ENCODE measurements around the gene CIT.

CIT gene

GRCh38 chr12:119807380-119807779 lies 69.7 kb downstream of the CIT start:
- H3K36me3 Mint-ChIP-seq: peaks cover 3% of the 10 kb centered on the region

GRCh38 chr12:119804011-119804641 lies 73.0 kb downstream of the CIT start:
- Mint-ChIP-seq H3K27me3 (no peaks in the 10 kb centered on the region), H3K9me3 (peaks cover 2% of the 10 kb centered on the region), H3K4me3 (no peak overlapping the region), H3K36me3 (peaks cover 3% of the 10 kb centered on the region), H3K27ac (no peak overlapping the region), H3K4me1 (peaks cover 3% of the 10 kb centered on the region)
- DNase-seq (ENCODE audit: low spot score in 2 of 2) (no peak), ATAC-seq (ENCODE audit: low read depth) (no peak)

More at GRCh38 chr12:119807380-119807779, 69.7 kb downstream of the CIT start:
- Mint-ChIP-seq H3K27me3 (no peaks in the 10 kb centered on the region), H3K27ac (no peak overlapping the region), H3K4me1 (peaks cover 4% of the 10 kb centered on the region), H3K4me3 (no peak overlapping the region), H3K9me3 (peaks cover 2% of the 10 kb centered on the region)
- DNase-seq (ENCODE audit: low spot score in 2 of 2): no peak
- ATAC-seq (ENCODE audit: low read depth): no peak

DNA sequence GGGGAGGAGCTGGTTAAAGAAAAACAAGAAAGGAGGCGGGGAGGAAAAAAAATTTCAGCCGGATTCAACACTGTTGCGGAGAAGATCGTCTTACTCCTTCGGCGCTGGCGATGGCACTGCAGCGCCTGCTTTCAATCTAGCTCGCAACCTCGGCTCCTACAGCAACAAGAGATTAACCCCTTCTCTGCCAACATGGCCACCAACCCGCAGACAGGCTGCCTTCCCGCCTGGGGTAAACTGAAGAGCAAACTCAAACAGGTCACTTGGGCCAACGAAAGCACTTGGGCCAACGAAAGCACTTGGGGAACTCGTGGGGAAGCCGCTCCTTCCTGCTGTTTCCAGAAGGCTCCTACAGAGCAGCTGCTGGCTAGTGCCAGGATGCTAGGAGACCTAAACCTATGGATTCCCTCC lies 73.7 kb downstream of the CIT start:
- DNase-seq (ENCODE audit: low spot score in 2 of 2): no peak
- H3K9me3 Mint-ChIP-seq: peaks cover 2% of the 10 kb centered on the region
- no peak overlapping the region for H3K4me3 Mint-ChIP-seq
- ATAC-seq (ENCODE audit: low read depth): no peak
- H3K36me3 Mint-ChIP-seq: peaks cover 3% of the 10 kb centered on the region
- H3K27ac Mint-ChIP-seq: no peak overlapping the region
- no peaks in the 10 kb centered on the region for H3K4me1 Mint-ChIP-seq
- H3K27me3 Mint-ChIP-seq: no peaks in the 10 kb centered on the region

- Mint-ChIP-seq H3K36me3 (peaks cover 3% of the 10 kb centered on the region), H3K9me3 (peaks cover 2% of the 10 kb centered on the region), H3K27me3 (no peaks in the 10 kb centered on the region), H3K4me3 (no peak overlapping the region), H3K27ac (no peak overlapping the region), H3K4me1 (no peaks in the 10 kb centered on the region)
- DNase-seq (ENCODE audit: low spot score in 2 of 2): no peak
- no peak for ATAC-seq (ENCODE audit: low read depth)
These were observed 74.6 kb downstream of the CIT start for GRCh38 chr12:119802472-119802871.

GRCh38 chr12:119797090-119797489 lies 80.0 kb downstream of the CIT start:
- no peaks in the 10 kb centered on the region for H3K4me1 Mint-ChIP-seq
- no peak overlapping the region for H3K4me3 Mint-ChIP-seq
- no peaks in the 10 kb centered on the region for H3K27me3 Mint-ChIP-seq
- H3K27ac Mint-ChIP-seq: no peak overlapping the region
- H3K36me3 Mint-ChIP-seq: peaks cover 2% of the 10 kb centered on the region
- ATAC-seq (ENCODE audit: low read depth): no peak
- no peaks in the 10 kb centered on the region for H3K9me3 Mint-ChIP-seq
- DNase-seq (ENCODE audit: low spot score in 2 of 2): no peak

DNA sequence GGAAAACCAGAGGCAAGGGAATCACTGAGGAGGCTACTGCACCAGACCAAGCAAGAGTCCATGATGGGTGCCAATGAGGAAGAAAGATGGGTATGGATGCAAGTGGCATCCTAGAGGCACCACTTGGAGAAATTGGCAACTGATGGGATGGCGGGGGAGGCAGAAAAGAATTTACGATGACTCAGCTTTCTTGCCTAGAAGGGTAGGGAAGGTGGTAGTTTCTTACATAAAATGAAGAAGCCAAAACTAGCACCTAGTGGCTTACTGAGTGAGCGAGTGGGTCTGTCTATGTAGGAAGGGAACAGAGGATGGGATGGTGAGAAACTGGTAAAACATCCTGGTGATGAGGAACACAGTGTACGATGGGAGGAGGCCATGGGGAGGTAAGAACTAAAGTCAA lies 80.8 kb downstream of the CIT start:
- no peak for ATAC-seq (ENCODE audit: low read depth)
- H3K27ac Mint-ChIP-seq: no peak overlapping the region
- no peak overlapping the region for H3K4me3 Mint-ChIP-seq
- H3K27me3 Mint-ChIP-seq: no peaks in the 10 kb centered on the region
- no peaks in the 10 kb centered on the region for H3K4me1 Mint-ChIP-seq
- peaks cover 2% of the 10 kb centered on the region for H3K36me3 Mint-ChIP-seq
- no peaks in the 10 kb centered on the region for H3K9me3 Mint-ChIP-seq
- no peak for DNase-seq (ENCODE audit: low spot score in 2 of 2)

DNA sequence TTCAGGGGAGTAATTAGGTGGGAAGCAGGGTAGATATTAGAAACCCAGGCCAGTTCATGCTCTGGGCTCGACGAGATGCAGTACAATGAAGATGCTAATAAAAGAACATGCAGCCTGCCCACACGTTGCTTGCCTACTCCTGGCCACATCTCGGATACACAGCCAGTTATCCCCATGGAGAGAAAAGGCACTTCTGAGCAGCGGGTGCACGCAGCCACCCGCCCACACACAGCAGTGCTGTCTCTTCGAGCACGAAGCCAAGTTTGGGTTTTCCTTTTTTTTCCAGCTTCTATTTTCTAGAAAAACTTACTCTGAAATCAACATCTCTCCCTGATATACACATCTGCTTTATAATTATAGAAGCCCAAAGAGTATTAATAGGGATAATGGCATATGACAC lies 85.7 kb downstream of the CIT start:
- ATAC-seq (ENCODE audit: low read depth) (no peak), DNase-seq (ENCODE audit: low spot score in 2 of 2) (no peak)
- Mint-ChIP-seq H3K27me3 (no peaks in the 10 kb centered on the region), H3K4me1 (no peaks in the 10 kb centered on the region), H3K27ac (no peak overlapping the region), H3K36me3 (peaks cover 2% of the 10 kb centered on the region), H3K4me3 (no peak overlapping the region), H3K9me3 (no peaks in the 10 kb centered on the region)

DNA sequence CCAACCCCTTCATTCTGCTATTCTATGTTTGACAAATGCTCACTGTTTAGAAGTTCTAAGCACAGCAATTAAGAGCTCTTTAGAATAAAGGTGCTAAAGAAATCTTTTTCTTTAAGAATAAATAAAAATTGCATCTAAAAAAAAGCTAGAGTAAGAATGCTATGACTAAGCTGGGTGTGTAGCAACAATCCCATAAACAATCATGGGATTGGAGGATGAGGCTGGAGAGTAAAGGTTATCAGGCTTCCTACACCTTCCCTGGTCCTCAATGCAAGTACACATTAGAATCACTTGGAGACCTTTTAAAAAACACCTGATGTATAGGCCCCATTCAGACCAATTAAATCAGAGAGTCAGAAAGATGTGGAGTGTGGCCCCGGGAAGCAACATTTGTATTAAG lies 88.3 kb downstream of the CIT start:
- Mint-ChIP-seq H3K4me1 (no peaks in the 10 kb centered on the region), H3K9me3 (no peaks in the 10 kb centered on the region), H3K27me3 (no peaks in the 10 kb centered on the region)

GRCh38 chr12:119786539-119786938 lies 90.6 kb downstream of the CIT start:
- H3K36me3 Mint-ChIP-seq: peaks cover 6% of the 10 kb centered on the region
- H3K4me3 Mint-ChIP-seq: no peak overlapping the region
- H3K4me1 Mint-ChIP-seq: peaks cover 3% of the 10 kb centered on the region
- no peak for ATAC-seq (ENCODE audit: low read depth)
- no peaks in the 10 kb centered on the region for H3K9me3 Mint-ChIP-seq
- no peak overlapping the region for H3K27ac Mint-ChIP-seq
- DNase-seq (ENCODE audit: low spot score in 2 of 2): no peak
- no peaks in the 10 kb centered on the region for H3K27me3 Mint-ChIP-seq

More for the DNA sequence above, 88.3 kb downstream of the CIT start:
- ATAC-seq (ENCODE audit: low read depth) (no peak), DNase-seq (ENCODE audit: low spot score in 2 of 2) (no peak)
- Mint-ChIP-seq H3K36me3 (peaks cover 6% of the 10 kb centered on the region), H3K27ac (no peak overlapping the region), H3K4me3 (no peak overlapping the region)

DNA sequence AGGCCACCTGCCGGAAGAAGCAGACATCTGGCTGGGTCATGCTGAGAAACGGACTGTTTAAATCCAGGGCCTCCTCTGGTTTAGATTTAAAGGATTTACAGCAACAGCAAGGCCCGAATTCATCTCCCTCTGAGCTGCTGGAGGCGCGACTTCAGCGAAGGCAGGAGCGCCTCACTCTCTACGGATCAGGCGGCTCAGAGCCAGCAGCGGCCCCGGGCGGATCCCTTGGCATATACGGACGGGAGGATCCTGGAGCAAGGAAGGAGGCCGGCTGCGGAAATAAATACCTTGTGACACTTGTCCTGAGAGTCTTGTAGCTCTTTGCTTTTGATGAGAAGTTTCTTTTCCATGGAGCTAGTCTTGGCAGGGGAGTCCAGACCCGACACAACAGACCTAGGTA lies 92.4 kb downstream of the CIT start:
- Mint-ChIP-seq H3K36me3 (peaks cover 6% of the 10 kb centered on the region), H3K4me3 (no peak overlapping the region), H3K27me3 (no peaks in the 10 kb centered on the region), H3K4me1 (peaks cover 3% of the 10 kb centered on the region), H3K9me3 (no peaks in the 10 kb centered on the region), H3K27ac (peak overlapping the region; percentile 33)
- ATAC-seq (ENCODE audit: low read depth) (no peak), DNase-seq (ENCODE audit: low spot score in 2 of 2) (no peak)

GRCh38 chr12:119783787-119784186 lies 93.3 kb downstream of the CIT start:
- Mint-ChIP-seq H3K27ac (no peak overlapping the region), H3K36me3 (peaks cover 6% of the 10 kb centered on the region), H3K9me3 (no peaks in the 10 kb centered on the region), H3K27me3 (no peaks in the 10 kb centered on the region), H3K4me1 (peaks cover 3% of the 10 kb centered on the region), H3K4me3 (no peak overlapping the region)
- ATAC-seq (ENCODE audit: low read depth): no peak
- DNase-seq (ENCODE audit: low spot score in 2 of 2): no peak

DNA sequence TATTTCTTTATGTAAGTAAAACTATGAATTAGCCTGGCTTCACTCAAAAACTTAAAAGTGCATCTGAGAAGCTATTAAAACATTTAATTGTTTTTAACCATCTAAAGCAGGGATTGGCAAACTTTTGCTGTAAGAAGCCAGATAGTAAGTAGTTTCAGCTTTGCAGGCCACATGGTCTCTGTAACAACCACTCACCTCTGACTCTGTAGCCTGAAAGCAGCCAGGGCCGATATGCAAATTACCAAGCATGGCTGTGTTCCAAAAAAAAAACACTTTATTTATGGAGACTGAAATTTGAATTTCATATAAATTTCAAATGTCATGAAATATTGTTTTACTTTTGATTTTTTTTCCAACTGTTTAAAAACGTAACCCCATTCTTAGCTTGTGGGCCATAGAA lies 95.3 kb downstream of the CIT start:
- Mint-ChIP-seq H3K27ac (no peak overlapping the region), H3K4me3 (no peak overlapping the region), H3K9me3 (no peaks in the 10 kb centered on the region), H3K36me3 (peaks cover 6% of the 10 kb centered on the region), H3K4me1 (peaks cover 3% of the 10 kb centered on the region), H3K27me3 (no peaks in the 10 kb centered on the region)
- no peak for DNase-seq (ENCODE audit: low spot score in 2 of 2)
- ATAC-seq (ENCODE audit: low read depth): no peak

DNA sequence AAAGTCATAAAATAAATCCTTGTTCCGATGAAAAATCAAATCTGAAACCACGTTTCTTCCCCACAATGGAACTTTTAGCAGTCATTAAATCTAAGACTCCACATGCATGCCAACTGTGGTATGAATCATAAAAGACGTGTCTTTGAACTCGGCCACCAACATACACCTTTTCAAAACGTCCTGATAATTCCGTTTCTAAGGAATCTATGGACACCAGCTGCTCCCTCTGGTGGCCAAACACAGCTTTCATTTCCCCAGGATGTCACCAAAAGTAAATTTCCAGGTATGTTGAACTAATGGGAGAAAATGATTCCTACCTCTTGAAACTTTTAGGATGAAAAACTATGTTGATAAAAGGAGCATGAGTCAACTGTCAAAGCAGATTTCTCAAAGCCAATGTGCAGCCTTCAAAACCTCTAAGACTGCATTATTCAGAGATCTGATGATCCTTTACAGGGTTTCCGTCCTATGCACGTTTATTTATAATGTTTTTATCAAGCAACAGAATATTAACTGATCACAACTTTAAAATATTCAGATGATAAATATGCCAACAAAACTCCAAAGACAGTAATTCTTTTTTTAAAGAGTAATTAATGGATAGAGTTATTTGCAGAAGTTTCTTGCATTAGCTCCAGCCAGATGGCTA lies 96.2 kb downstream of the CIT start:
- Mint-ChIP-seq H3K9me3 (no peaks in the 10 kb centered on the region), H3K4me3 (no peak overlapping the region), H3K4me1 (peaks cover 3% of the 10 kb centered on the region), H3K27me3 (no peaks in the 10 kb centered on the region), H3K36me3 (peaks cover 5% of the 10 kb centered on the region), H3K27ac (no peak overlapping the region)
- no peak for ATAC-seq (ENCODE audit: low read depth)
- DNase-seq (ENCODE audit: low spot score in 2 of 2): no peak

GRCh38 chr12:119775246-119775895 lies 101.7 kb downstream of the CIT start:
- Mint-ChIP-seq H3K4me1 (no peaks in the 10 kb centered on the region), H3K27me3 (no peaks in the 10 kb centered on the region), H3K9me3 (no peaks in the 10 kb centered on the region), H3K27ac (no peak overlapping the region), H3K4me3 (no peak overlapping the region), H3K36me3 (peaks cover 10% of the 10 kb centered on the region)
- no peak for DNase-seq (ENCODE audit: low spot score in 2 of 2)
- no peak for ATAC-seq (ENCODE audit: low read depth)

Measured in memory B cell (primary cell).